HepG2 (cell line): ENCODE measurements around the gene ISG20L2. TPM values are rescaled to one million over a fixed set of nuclear protein-coding genes. Genes with fewer than 3 reads are reported as not detected.
"Not testable (repeated sequence)": the region's sequence is repeated elsewhere in the genome, so short reads cannot be mapped to it uniquely, and the experiment has no call there.

Experiments
- ATAC-seq: fragments of 200-7000 bp; cut with Tn5 transposase; 3 replicates; pipeline ENCODE4 v1.9.1; 2020; ENCODE audit warnings: mild to moderate bottlenecking, moderate library complexity
- BruUV-seq: library from RNA; stranded (reverse); fragments of 400-500 nt; replicated peaks from 2 replicates; lab custom pipeline; 2021; lab: Mats Ljungman, UMichigan
- CTCF ChIA-PET: fragments of 300-600 bp; formaldehyde crosslinking; extraction: SDS; loops from one replicate; lab custom pipeline; 2021; ENCODE audit warnings: low total read pairs, inconsistent platforms, low intra/inter-chr PET ratio; lab: Yijun Ruan, JAX
- POLR2A ChIA-PET: fragments of 350-600 bp; sonication (Branson Sonifier 250); formaldehyde crosslinking; loops from one replicate; lab custom pipeline; 2020; ENCODE audit warnings: antibody characterized with exemption, inconsistent platforms; lab: Yijun Ruan, JAX
- DNase-seq: peaks from one replicate; pipeline ENCODE4 v3.0.0-alpha.2; 2015; ENCODE audit warnings: low spot score
- FAIRE-seq: peaks from 3 replicates; lab custom pipeline; 2011; peaks lifted over from hg19 to GRCh38; lab: Jason Lieb, UNC
- H2AFZ ChIP-seq: one replicate; pipeline ENCODE4 v1.6.1; 2011; ENCODE audit warnings: low read length, inconsistent platforms
- H3K27ac ChIP-seq: fragments of 300-600 bp; 3 replicates; pipeline ENCODE4 v1.8.0; 2011; ENCODE audit warnings: mixed run types, mild to moderate bottlenecking, mixed read lengths, low read length, inconsistent platforms; ENCODE audit not compliant: insufficient read depth; ENCODE audit errors: extremely low read length
- H3K27me3 ChIP-seq, 2 experiments: fragments of 200-600 bp in 1 of 2; 2 replicates in 1 of 2; 3 replicates in 1 of 2; pipeline versions ENCODE4 v1.6.0 to v1.8.0; 2011; ENCODE audit warnings: low read length in 2 of 2, mild to moderate bottlenecking in 2 of 2, moderate library complexity in 2 of 2, inconsistent platforms in 1 of 2; ENCODE audit not compliant: insufficient read depth in 2 of 2, control insufficient read depth in 1 of 2
- H3K36me3 ChIP-seq, 2 experiments: fragments of 200-600 bp in 1 of 2; replicated peaks in 1 of 2; 2 replicates in 1 of 2; 3 replicates in 1 of 2; pipeline versions ENCODE4 v1.5.1 to v1.8.0; 2011; ENCODE audit warnings: low read length in 2 of 2, inconsistent platforms in 1 of 2; ENCODE audit not compliant: insufficient read depth in 2 of 2, control insufficient read depth in 1 of 2
- H3K4me1 ChIP-seq: 2 replicates; pipeline ENCODE4 v1.5.1; 2012; ENCODE audit warnings: low read length, inconsistent platforms; ENCODE audit not compliant: insufficient read depth
- H3K4me2 ChIP-seq: 2 replicates; pipeline ENCODE4 v1.6.0; 2011; ENCODE audit warnings: low read depth, low read length, inconsistent platforms
- H3K4me3 ChIP-seq, 3 experiments: fragments of 200-600 bp in 1 of 3; sonication (generic), shearing (Covaris generic) in 1 of 3; replicated peaks in 1 of 3; 2 replicates each; pipeline ENCODE4 v1.5.1; 2011 to 2016; ENCODE audit warnings: low read length in 3 of 3, inconsistent platforms in 2 of 3, low read depth in 2 of 3, mild to moderate bottlenecking in 2 of 3, control low read depth in 1 of 3, mixed read lengths in 1 of 3; ENCODE audit not compliant: insufficient read depth in 1 of 3
- H3K79me2 ChIP-seq: one replicate; pipeline ENCODE4 v1.6.1; 2011; ENCODE audit warnings: low read length, inconsistent platforms; ENCODE audit not compliant: insufficient read depth
- H3K9ac ChIP-seq: 2 replicates; pipeline ENCODE4 v1.6.0; 2011; ENCODE audit warnings: mild to moderate bottlenecking, low read depth, low read length, inconsistent platforms; ENCODE audit not compliant: insufficient read depth
- H3K9me3 ChIP-seq: 2 replicates; pipeline ENCODE4 v1.5.1; 2012; ENCODE audit warnings: mild to moderate bottlenecking, low read length
- H4K20me1 ChIP-seq: 2 replicates; pipeline ENCODE4 v1.6.0; 2011; ENCODE audit warnings: inconsistent platforms, mild to moderate bottlenecking, low read length, moderate library complexity; ENCODE audit not compliant: insufficient read depth
- ARHGAP35 ChIP-seq: sonication (generic); formaldehyde crosslinking; IDR thresholded peaks from 2 replicates; pipeline ENCODE4 v1.9.0; 2022; ENCODE audit warnings: mild to moderate bottlenecking, inconsistent platforms, moderate library complexity, missing genetic modification reagents, borderline replicate concordance
- MZF1 ChIP-seq: sonication (generic); formaldehyde crosslinking; IDR thresholded peaks from 2 replicates; pipeline ENCODE4 v1.8.1; 2023; ENCODE audit warnings: mild to moderate bottlenecking, missing genetic modification reagents, borderline replicate concordance
- POLR2AphosphoS2 ChIP-seq: IDR thresholded peaks from 2 replicates; pipeline ENCODE4 v1.6.1; 2011; ENCODE audit warnings: low read depth, low read length, improper control_type of control experiment
- ZNF12 ChIP-seq: sonication (generic); formaldehyde crosslinking; IDR thresholded peaks from 2 replicates; pipeline ENCODE4 v1.5.0; 2020; ENCODE audit warnings: missing genetic modification reagents
- ZNF20 ChIP-seq: sonication (generic); formaldehyde crosslinking; IDR thresholded peaks from 2 replicates; pipeline ENCODE4 v1.4.0; 2020; ENCODE audit warnings: mild to moderate bottlenecking, moderate library complexity, missing genetic modification reagents
- ZNF543 ChIP-seq: sonication (generic); formaldehyde crosslinking; IDR thresholded peaks from 2 replicates; pipeline ENCODE4 v1.4.0; 2020; ENCODE audit warnings: mild to moderate bottlenecking, missing genetic modification reagents
- WGBS: methylation state at CpG from one replicate; pipeline ENCODE4 v1.1.6; 2017; ENCODE audit warnings: low lambda C conversion rate; 5-methylcytosine and 5-hydroxymethylcytosine counted together
- in situ Hi-C: cut with HindIII; loops from 2 replicates; pipeline ENCODE4 v1.10.0; 2017; ENCODE audit warnings: low pct_unique_long_range_greater_than_20kb; ENCODE audit not compliant: extremely low pct_ligation_motif_present
- intact Hi-C: fragments of 100-400 bp; cut with micrococcal nuclease; formaldehyde crosslinking; loops from one replicate; pipeline ENCODE4 v1.10.0; 2022; ENCODE audit not compliant: unreplicated experiment
- polyA plus RNA-seq, 8 experiments: library from polyadenylated mRNA; depleted of rRNA in 3 of 8; stranded (reverse) in 7 of 8; unstranded in 1 of 8; fragments of >200 nt; fragmentation: Illumina TruSeq in 4 of 8; extraction: Trizol in 4 of 8; gene quantifications; 2 replicates each; pipeline versions ENCODE4 v1.2.1 to v1.2.3, GENCODE V29; 2011 to 2016; ENCODE audit warnings: low read depth in 4 of 8, missing spikeins in 1 of 8, mixed read lengths in 1 of 8; ENCODE audit not compliant: insufficient read depth in 1 of 8
- total RNA-seq, 5 experiments: library from RNA; depleted of rRNA; stranded (reverse); fragments of >200 nt; fragmentation: Illumina TruSeq; extraction: Trizol; gene quantifications; 2 replicates each; pipeline ENCODE4 v1.2.3, GENCODE V29; 2016; ENCODE audit warnings: low read depth in 1 of 5
- TF ChIP-seq, protein P1 (sequence below): sonication (generic); formaldehyde crosslinking; IDR thresholded peaks from 2 replicates; pipeline ENCODE4 v1.4.0; 2020; ENCODE audit warnings: missing genetic modification reagents

The ISG20L2 gene
- total and polyA plus RNA-seq, 2 of the 13 experiments (the other 11 are each of a cell fraction or from before 2014, with no cell fraction given): 19.8 to 21.3 TPM

DNA sequence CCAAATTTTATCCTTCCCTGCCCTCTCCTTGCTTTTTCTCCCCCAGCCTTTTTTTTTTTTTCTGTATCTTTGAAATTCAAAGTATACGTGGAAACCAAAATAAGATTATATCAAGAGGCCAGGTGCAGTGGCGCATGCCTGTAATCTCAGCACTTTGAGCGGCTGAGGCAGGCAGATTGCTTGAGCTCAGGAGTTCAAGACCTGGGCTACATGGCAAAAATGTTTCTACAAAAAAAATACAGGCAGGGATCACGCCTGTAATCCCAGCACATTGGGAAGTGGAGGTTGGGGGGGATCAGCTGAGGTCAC lies 32.2 kb upstream of the ISG20L2 start (continued):
- TF ChIP-seq MZF1: no peak
- TF ChIP-seq, all 625 proteins: peak for 0

DNA sequence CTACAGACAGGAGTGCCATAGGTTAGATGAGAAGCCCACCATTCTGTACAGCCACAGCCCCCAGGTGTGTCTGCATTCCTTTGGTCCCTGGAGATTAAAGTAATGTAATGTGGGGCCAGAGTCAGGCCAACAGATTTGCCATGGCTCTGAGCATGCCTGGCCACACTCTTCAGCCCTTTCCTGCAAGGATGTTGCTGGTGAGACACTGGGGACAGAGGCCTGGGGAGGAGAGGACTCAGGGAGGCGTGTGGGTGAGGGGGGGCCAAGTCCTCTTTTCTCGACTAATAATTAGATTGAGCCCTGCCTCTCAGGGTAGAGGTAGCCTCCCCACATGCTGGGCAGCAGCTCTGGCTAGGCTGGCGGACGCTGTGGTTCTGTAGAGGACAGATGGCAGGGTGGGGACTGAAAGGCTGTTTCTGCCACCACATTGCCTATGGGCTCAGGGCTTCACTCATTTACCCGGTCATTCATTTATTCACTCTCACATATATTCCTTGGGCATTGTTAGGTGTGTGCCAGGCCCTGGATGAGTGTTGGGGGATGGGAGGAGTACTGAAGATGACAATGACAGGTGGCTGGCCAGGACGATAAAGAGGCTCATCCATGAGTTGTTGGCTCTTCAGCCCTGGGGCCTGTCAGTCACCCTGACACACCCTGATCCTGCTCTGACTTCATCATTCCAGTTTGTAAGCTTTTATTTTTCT lies 31.7 kb upstream of the ISG20L2 start:
- no TSS peak for BruUV-seq
- no peak for TF ChIP-seq ZNF20 (CRISPR knock-in tag)
- TF ChIP-seq, protein P1, sequence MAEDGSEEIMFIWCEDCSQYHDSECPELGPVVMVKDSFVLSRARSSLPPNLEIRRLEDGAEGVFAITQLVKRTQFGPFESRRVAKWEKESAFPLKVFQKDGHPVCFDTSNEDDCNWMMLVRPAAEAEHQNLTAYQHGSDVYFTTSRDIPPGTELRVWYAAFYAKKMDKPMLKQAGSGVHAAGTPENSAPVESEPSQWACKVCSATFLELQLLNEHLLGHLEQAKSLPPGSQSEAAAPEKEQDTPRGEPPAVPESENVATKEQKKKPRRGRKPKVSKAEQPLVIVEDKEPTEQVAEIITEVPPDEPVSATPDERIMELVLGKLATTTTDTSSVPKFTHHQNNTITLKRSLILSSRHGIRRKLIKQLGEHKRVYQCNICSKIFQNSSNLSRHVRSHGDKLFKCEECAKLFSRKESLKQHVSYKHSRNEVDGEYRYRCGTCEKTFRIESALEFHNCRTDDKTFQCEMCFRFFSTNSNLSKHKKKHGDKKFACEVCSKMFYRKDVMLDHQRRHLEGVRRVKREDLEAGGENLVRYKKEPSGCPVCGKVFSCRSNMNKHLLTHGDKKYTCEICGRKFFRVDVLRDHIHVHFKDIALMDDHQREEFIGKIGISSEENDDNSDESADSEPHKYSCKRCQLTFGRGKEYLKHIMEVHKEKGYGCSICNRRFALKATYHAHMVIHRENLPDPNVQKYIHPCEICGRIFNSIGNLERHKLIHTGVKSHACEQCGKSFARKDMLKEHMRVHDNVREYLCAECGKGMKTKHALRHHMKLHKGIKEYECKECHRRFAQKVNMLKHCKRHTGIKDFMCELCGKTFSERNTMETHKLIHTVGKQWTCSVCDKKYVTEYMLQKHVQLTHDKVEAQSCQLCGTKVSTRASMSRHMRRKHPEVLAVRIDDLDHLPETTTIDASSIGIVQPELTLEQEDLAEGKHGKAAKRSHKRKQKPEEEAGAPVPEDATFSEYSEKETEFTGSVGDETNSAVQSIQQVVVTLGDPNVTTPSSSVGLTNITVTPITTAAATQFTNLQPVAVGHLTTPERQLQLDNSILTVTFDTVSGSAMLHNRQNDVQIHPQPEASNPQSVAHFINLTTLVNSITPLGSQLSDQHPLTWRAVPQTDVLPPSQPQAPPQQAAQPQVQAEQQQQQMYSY (CRISPR knock-in tag): no peak
- TF ChIP-seq POLR2AphosphoS2: no peak
- TF ChIP-seq ZNF543 (CRISPR knock-in tag): no peak
- TF ChIP-seq ZNF12 (CRISPR knock-in tag): no peak
- no peak for TF ChIP-seq ARHGAP35 (CRISPR knock-in tag)

DNA sequence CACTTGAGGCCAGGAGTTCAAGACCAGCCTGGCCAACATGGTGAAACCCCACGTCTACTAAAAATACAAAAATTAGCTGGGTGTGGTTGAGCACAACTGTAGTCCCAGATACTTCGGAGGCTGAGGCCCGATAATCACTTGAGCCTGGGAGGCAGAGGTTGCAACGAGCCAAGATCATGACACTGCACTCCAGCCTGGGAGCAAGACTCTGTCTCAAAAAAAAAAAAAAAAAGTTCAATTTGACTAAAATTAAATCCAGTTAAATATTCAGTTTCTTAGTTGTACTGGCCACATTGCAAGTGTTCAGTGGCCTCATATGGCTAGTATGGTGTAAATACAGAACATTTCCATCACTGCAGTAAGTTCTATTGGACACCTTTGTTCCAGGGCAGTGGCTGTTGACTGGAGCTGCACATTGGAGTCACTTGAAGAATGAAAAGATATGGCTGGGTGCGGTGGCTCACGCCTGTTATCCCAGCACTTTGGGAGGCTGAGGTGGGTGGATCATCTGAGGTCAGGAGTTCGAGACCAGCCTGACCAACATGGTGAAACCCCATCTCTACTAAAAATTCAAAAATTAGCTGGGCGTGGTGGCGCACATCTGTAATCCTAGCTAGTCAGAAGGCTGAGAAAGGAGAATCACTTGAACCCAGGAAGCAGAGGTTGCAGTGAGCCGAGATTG lies 29.1 kb upstream of the ISG20L2 start:
- FAIRE-seq, H3K9me3 ChIP-seq, CTCF ChIA-PET, H3K79me2 ChIP-seq, H3K27ac ChIP-seq, in situ Hi-C loops, BruUV-seq, H4K20me1 ChIP-seq, intact Hi-C loops, H3K9ac ChIP-seq, DNase-seq, H3K4me3 ChIP-seq, H3K4me1 ChIP-seq, H3K4me2 ChIP-seq, ATAC-seq, H3K27me3 ChIP-seq, H3K36me3 ChIP-seq, H2AFZ ChIP-seq: not testable (repeated sequence)
- POLR2A ChIA-PET: interaction anchor here (2.6 kb wide), 1 partner anchor 9 kb away, joined by 12 read pairs; the partner anchor contains the start of gene PRCC
- WGBS: 98% methylated on average over 10 of the region's 10 CpGs

More for the DNA sequence above, 31.7 kb upstream of the ISG20L2 start:
- WGBS: 71% methylated on average over 6 of the region's 6 CpGs
- Histone ChIP-seq H3K9ac (no peak overlapping the region), H3K36me3 (no peaks in the 10 kb centered on the region), H4K20me1 (no peaks in the 10 kb centered on the region), H3K4me2 (no peak overlapping the region), H3K4me1 (no peaks in the 10 kb centered on the region), H3K27me3 (no peaks in the 10 kb centered on the region), H3K4me3 (no peak overlapping the region), H2AFZ (no peak overlapping the region), H3K79me2 (no peaks in the 10 kb centered on the region), H3K9me3 (no peaks in the 10 kb centered on the region), H3K27ac (no peak overlapping the region)
- in situ Hi-C loops (no loop called here), intact Hi-C loops (no loop called here)
- CTCF ChIA-PET: no interaction called here
- POLR2A ChIA-PET: interaction anchor here (1.1 kb wide), 1 partner anchor 9 kb away, joined by 5 read pairs; the partner anchor contains the start of gene HDGF
- no peak for FAIRE-seq
- DNase-seq: no peak
- no peak for ATAC-seq
